HG02798 (cell line): ENCODE data around the gene GGT7.

ENCODE experiments used
- ATAC-seq: cut with Tn5 transposase; IDR thresholded peaks from one replicate; pipeline ENCODE4 v1.9.1; 2021; ENCODE audit warnings: mild to moderate bottlenecking; ENCODE audit not compliant: unreplicated experiment, poor library complexity

The GGT7 gene

DNA sequence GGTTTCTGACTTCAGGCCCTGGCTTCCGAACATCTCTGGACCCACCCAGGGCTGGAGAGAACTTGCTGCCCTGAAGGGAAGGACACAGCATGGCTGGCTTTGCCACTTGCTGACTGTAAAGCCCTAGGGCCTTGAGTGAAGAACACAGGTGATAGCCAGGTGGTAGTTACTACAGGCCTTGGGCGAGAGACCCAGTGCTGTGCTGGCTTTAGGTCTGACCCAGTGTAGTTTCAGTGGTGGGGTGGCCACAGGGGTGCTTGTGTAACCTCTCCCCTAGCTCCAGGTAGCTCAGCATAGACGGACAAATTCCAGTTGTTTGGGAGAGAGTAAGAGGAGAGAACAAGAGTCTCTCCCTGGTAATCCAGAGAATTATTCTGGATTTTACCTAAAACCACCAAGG, 74.3 kb downstream of the GGT7 start:
- ATAC-seq = no peak

DNA sequence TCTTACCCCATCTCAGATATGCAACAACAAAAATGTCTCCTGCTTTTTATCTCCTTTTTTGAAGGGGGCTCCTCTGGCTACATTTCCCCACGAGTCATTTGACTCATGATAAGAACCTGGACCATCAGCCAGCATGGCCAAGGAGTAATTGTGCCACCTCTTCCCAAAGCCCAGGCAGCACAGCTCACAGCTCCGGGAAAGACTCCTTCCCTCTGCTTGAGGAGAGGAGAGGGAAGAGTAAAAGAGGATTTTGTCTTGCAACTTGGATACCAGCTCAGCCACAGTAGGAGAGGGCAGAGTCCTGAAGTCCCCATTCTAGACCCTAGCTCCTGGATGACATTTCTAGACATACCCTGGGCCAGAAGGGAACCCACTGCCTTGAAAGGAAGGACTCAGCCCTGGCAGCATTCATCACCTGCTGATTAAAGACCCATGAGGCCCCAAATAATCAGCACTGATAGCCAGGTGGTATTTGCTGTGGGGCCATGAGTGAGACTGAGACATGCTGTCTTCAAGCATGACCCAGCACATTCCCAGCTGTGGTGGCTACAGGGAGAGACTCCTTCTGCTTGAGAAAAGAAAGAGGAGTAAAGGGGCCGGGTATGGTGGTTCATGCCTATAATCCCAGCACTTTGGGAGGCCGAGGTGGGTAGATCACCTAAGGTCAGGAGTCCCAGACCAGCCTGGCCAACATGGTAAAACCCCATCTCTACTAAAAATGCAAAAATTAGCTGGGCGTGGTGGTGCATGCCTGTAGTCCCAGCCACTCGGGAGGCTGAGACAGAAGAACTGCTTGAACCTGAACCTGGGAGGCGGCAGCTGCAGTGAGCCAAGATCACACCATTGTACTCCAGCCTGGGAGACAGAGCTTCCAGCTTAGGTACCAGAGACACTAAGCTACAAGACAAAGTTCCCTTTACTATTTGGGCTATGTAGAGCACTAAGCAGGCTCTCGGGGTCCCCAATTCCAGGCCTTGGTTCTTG, 75.4 kb downstream of the GGT7 start:
- ATAC-seq = no peak
